ENCODE measurements around the gene CYP1B1.
"Not testable (repeated sequence)": the region's sequence is repeated elsewhere in the genome, so short reads cannot be mapped to it uniquely, and the experiment has no call there.

Gene CYP1B1

GRCh38 chr2:38032946-38033345 is 43.0 kb downstream of the CYP1B1 start:
- DNase-seq = no peak

- DNase-seq = no peak
These were observed 45.2 kb downstream of the CYP1B1 start for GRCh38 chr2:38030635-38031355.

- DNase-seq = no peak
These were observed 46.4 kb downstream of the CYP1B1 start for GRCh38 chr2:38029512-38029911.

DNA sequence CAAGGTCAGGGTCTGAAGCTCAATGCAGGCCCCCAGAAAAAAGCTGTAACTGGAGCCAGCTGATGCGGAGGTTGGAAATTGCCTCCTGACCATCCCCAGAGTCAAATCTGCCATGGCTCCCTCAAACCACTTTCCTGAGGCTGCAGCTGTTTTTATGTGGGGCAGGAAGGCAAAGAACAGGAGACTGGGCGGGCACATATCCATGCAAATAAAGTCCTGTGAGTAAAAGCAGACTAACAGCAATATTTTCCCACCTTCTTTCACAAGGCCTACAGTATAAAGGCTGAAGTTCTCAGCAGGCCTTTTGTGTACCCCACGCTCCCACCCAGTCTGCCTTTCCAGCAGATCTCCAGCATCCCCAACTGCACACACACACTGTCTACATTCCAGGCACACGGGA is 47.1 kb downstream of the CYP1B1 start:
- no peak for DNase-seq

DNA sequence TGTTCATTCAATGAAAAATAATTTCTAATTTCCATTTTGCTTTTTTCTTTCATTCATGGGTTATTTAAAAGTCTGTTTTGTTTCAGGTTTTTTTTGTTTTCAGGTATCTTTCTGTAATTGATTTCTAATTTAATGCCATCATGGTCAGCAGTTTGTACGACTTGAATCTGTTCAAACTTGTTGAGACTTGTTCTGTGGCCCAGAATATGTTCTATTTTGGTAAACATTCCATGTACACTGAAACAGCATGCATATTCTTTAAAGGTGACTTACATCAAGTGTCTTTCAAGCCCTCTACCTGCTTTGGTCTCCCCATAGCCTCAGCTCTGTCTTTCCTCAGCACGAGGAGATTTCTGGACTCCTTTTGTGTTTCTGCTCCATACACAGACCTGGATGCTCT is 49.1 kb downstream of the CYP1B1 start:
- no peak for DNase-seq

DNA sequence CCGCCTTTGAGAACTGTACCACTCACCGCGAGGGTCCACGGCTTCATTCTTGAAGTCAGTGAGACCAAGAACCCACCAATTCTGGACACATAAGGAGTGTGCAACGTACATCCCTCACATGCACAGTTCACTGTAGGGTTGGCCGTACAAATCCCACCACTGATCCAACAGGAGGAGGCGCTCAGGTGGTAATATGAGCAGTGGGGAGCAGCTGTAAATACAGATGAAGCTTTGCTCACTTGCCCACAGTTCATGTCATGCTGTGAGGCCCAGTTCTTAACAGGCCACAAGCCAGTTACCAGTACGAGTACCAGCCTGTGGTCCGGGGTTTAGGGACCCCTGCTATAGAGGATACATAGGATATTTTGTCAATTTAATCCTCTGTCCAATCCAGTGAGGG is 54.4 kb downstream of the CYP1B1 start:
- DNase-seq = no peak

- DNase-seq = not testable (repeated sequence)
These were observed 55.4 kb downstream of the CYP1B1 start for GRCh38 chr2:38020359-38021069.

DNA sequence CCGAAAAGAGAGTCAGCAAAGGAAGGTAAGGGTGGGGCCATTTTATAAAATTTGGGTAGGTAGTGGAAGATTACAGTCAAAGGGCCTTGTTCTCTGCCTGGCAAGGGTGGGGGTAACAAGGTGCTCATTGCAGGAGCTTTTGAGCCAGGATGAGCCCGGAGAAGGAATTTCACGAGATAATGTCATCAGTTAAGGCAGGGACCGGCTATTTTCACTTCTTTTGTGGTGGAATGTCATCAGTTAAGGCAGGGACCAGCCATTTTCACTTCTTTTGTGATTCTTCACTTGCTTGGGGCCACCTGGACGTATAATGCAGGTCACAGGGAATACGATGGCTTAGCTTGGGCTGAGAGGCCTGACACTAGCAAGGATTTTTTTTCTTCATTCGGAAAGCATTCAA is 58.1 kb downstream of the CYP1B1 start:
- DNase-seq = no peak
